ENCODE results near the gene GNB3. TPM values are rescaled to one million over a fixed set of nuclear protein-coding genes. Genes with fewer than 3 reads are reported as not detected.

GNB3 gene
- polyA plus RNA-seq, 1 of the 3 experiments (the other 2 are of a cell fraction) = 12.9 TPM

DNA sequence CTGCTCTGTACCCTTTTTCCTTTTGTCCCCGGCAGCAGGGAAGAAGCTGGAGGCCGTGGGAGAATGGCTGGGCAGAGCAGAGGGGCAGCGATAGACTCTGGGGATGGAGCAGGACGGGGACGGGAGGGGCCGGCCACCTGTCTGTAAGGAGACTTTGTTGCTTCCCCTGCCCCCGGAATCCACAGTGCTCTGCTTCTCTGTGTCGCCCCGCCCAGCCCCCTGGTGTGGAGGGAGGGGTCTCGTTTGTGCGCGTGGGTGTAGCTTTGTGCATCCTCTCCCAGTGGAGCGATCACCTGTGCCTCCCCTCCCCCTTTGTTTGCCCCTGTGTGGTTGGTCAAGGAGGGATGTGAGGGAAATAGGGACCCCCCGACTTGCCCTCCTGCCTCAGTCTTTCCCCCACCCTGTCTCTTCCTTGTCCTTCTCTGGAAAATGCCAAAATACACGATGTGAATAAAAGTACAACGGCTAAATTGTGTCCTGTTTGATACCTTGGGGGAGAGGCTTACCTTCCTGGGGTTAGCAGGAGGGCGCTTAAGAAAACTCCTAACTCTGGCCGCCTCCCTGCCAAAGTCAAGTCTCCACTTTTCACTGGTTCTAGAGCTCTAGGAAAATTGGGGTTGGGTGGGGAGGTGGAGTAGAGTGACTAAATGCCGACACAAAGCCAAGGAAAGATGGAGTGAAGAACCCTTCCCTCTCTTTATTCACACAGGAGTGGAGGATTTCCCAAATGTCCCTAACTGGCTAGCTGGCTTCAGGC, 25.6 kb downstream of the GNB3 start:
- Histone ChIP-seq H3K79me2 (ENCODE audit: insufficient read depth) (peaks cover 40% of the 10 kb centered on the region), H3K9me3 (no peaks in the 10 kb centered on the region), H3K27me3 (ENCODE audit: insufficient read depth) (no peaks in the 10 kb centered on the region), H3K36me3 (replicated peaks in 1 of 2; ENCODE audit: control insufficient read depth in 1 of 2, insufficient read depth in 2 of 2, low read length in 1 of 2) (peaks cover 27 to 52% of the 10 kb centered on the region in 2 experiments), H4K20me1 (ENCODE audit: insufficient read depth) (peaks cover 34% of the 10 kb centered on the region), H2AFZ (ENCODE audit: low read depth) (peak overlapping the region; percentile 57), H3K27ac (ENCODE audit: low read depth in 2 of 2, low read length in 1 of 2) (peak overlapping the region; percentile 51 to 79), H3K9ac (peak overlapping the region; percentile 63; the same call in 1 of the 2 replicates), H3F3A (replicated peaks; ENCODE audit: insufficient read depth) (peaks cover 25% of the 10 kb centered on the region), H3K4me1 (ENCODE audit: control insufficient read depth in 1 of 2, insufficient read depth in 2 of 2, low read depth in 1 of 2, low read length in 1 of 2) (peaks cover 29 to 31% of the 10 kb centered on the region in 2 experiments), H3K4me3 (ENCODE audit: low read depth in 2 of 2, low read length in 1 of 2) (peak overlapping the region; percentile 51 to 91; a peak in 3 of 4 replicates), H3K4me2 (peak overlapping the region; percentile 99), H3K9me2 (no peaks in the 10 kb centered on the region)
- ChIA-PET POLR2A (interaction anchor here (0.5 to 5.9 kb wide), 7 partner anchors 11 to 1850 kb away, joined by 3 to 57 read pairs (median 4); partner anchors contain the start of genes CDCA3, GPR162, MLF2 and USP5), CTCF (interaction anchor here (0.7 to 10.9 kb wide), 12 partner anchors 8 to 275 kb away, joined by 3 to 164 read pairs (median 4); partner anchors contain the start of genes C12orf57, CDCA3, MLF2 and PTMS)
- 94% methylated on average over 16 of the region's 19 CpGs for WGBS (ENCODE audit: low lambda C conversion rate)
- TF ChIP-seq RXRA (IDR thresholded peaks at IDR 0.05; ENCODE audit: borderline replicate concordance, low read depth) = no peak
- TF ChIP-seq, protein P1, sequence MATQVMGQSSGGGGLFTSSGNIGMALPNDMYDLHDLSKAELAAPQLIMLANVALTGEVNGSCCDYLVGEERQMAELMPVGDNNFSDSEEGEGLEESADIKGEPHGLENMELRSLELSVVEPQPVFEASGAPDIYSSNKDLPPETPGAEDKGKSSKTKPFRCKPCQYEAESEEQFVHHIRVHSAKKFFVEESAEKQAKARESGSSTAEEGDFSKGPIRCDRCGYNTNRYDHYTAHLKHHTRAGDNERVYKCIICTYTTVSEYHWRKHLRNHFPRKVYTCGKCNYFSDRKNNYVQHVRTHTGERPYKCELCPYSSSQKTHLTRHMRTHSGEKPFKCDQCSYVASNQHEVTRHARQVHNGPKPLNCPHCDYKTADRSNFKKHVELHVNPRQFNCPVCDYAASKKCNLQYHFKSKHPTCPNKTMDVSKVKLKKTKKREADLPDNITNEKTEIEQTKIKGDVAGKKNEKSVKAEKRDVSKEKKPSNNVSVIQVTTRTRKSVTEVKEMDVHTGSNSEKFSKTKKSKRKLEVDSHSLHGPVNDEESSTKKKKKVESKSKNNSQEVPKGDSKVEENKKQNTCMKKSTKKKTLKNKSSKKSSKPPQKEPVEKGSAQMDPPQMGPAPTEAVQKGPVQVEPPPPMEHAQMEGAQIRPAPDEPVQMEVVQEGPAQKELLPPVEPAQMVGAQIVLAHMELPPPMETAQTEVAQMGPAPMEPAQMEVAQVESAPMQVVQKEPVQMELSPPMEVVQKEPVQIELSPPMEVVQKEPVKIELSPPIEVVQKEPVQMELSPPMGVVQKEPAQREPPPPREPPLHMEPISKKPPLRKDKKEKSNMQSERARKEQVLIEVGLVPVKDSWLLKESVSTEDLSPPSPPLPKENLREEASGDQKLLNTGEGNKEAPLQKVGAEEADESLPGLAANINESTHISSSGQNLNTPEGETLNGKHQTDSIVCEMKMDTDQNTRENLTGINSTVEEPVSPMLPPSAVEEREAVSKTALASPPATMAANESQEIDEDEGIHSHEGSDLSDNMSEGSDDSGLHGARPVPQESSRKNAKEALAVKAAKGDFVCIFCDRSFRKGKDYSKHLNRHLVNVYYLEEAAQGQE (IDR thresholded peaks at IDR 0.05; ENCODE audit: low read depth, low read length) = no peak
- TF ChIP-seq TCF12 (IDR thresholded peaks at IDR 0.05) = no peak
- TF ChIP-seq, protein P2, sequence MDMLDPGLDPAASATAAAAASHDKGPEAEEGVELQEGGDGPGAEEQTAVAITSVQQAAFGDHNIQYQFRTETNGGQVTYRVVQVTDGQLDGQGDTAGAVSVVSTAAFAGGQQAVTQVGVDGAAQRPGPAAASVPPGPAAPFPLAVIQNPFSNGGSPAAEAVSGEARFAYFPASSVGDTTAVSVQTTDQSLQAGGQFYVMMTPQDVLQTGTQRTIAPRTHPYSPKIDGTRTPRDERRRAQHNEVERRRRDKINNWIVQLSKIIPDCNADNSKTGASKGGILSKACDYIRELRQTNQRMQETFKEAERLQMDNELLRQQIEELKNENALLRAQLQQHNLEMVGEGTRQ (IDR thresholded peaks at IDR 0.05; ENCODE audit: borderline replicate concordance, low read depth, low read length) = no peak
- no peak for TF ChIP-seq RFX5 (IDR thresholded peaks at IDR 0.05; ENCODE audit: low read length)
- TF ChIP-seq SIN3A (IDR thresholded peaks at IDR 0.05; ENCODE audit: borderline replicate concordance, low read depth, low read length) = no peak
- no peak for DNase-seq

DNA sequence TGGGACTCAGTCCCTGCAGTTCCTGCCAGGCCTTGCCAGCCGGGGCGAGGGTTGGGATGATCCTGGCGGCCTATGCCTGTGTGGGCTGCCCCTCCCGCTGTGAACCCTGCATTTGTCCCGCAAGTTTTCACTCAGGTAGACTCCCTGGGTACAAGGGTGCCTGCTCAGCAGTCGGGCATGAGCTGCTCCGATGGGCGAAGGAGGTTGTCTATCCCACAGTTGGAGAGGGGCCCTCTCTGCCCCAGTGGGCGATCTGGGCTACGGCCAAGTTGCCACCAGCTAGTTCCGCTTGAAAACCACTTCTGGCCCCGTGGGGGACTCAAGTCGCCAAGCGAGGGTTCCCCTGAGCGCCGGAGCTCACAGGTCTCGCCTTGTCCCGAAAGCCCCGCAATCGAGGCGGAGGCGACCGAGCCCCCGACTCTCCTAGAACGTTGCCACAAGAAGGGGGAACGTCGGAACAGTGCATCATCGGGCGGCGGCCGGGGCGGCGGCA, 26.2 kb downstream of the GNB3 start:
- H3K4me2 ChIP-seq = peak overlapping the region; percentile 99
- CTCF ChIA-PET = interaction anchor here (0.8 to 10.9 kb wide), 12 partner anchors 12 to 114 kb away, joined by 3 to 164 read pairs (median 4); partner anchors contain the start of genes C12orf57, CDCA3, MLF2 and P3H3
- peaks cover 41% of the 10 kb centered on the region for H4K20me1 ChIP-seq (ENCODE audit: insufficient read depth)
- no peak for DNase-seq
- no peaks in the 10 kb centered on the region for H3K9me2 ChIP-seq
- peaks cover 24 to 50% of the 10 kb centered on the region in 2 experiments for H3K36me3 ChIP-seq (replicated peaks in 1 of 2; ENCODE audit: control insufficient read depth in 1 of 2, insufficient read depth in 2 of 2, low read length in 1 of 2)
- POLR2A ChIA-PET = interaction anchor here (0.5 to 5.9 kb wide), 7 partner anchors 12 to 1849 kb away, joined by 3 to 57 read pairs (median 4); partner anchors contain the start of genes CDCA3, GPR162, MLF2 and USP5
- H3K79me2 ChIP-seq (ENCODE audit: insufficient read depth) = peaks cover 46% of the 10 kb centered on the region
- peaks cover 33 to 38% of the 10 kb centered on the region in 2 experiments for H3K4me1 ChIP-seq (ENCODE audit: control insufficient read depth in 1 of 2, insufficient read depth in 2 of 2, low read depth in 1 of 2, low read length in 1 of 2)
- no peaks in the 10 kb centered on the region for H3K9me3 ChIP-seq
- 14% methylated on average over 13 of the region's 33 CpGs for WGBS (ENCODE audit: low lambda C conversion rate)
- H3F3A ChIP-seq (replicated peaks; ENCODE audit: insufficient read depth) = peaks cover 31% of the 10 kb centered on the region
- H3K27me3 ChIP-seq (ENCODE audit: insufficient read depth) = no peaks in the 10 kb centered on the region
- H3K9ac ChIP-seq = peak overlapping the region; percentile 63
- peak overlapping the region; percentile 57 for H2AFZ ChIP-seq (ENCODE audit: low read depth)
- TF ChIP-seq, protein P3, sequence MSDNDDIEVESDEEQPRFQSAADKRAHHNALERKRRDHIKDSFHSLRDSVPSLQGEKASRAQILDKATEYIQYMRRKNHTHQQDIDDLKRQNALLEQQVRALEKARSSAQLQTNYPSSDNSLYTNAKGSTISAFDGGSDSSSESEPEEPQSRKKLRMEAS (IDR thresholded peaks at IDR 0.05; ENCODE audit: low read depth) = no peak
- TF ChIP-seq ELF1 (IDR thresholded peaks at IDR 0.05) (0 out of 2 replicates have a peak, but pooled peaks have one; percentile 11), NFIC (IDR thresholded peaks at IDR 0.05; ENCODE audit: borderline replicate concordance) (0 out of 2 replicates have a peak, but pooled peaks have one; percentile 24)
- peak overlapping the region; percentile 51 to 79 for H3K27ac ChIP-seq (ENCODE audit: low read depth in 2 of 2, low read length in 1 of 2)
- H3K4me3 ChIP-seq (ENCODE audit: low read depth in 2 of 2, low read length in 1 of 2) = peak overlapping the region; percentile 51 to 91

All from SK-N-SH (cell line).